H1 (cell line): Measurements from ENCODE around the gene ZNF530. TPM values are rescaled to one million over a fixed set of nuclear protein-coding genes. Genes with fewer than 3 reads are reported as not detected.

Experiments
- CTCF ChIA-PET: fragments of 300-600 bp; sonication (Branson Sonifier 250); formaldehyde crosslinking; loops from one replicate; lab custom pipeline; 2021; ENCODE audit not compliant: partially characterized antibody; lab: Charles Lee
- POLR2A ChIA-PET: fragments of 300-600 bp; sonication (Branson Sonifier 250); formaldehyde crosslinking; loops from one replicate; lab custom pipeline; 2021; ENCODE audit warnings: inconsistent platforms; ENCODE audit not compliant: partially characterized antibody; lab: Charles Lee
- DNase-seq, 2 experiments: peaks; one replicate each; pipeline versions ENCODE4 v3.0.0 to v3.0.0-alpha.2; 2010 to 2022; ENCODE audit warnings: low spot score in 2 of 2, low read depth in 1 of 2, mixed read lengths in 1 of 2
- FAIRE-seq: peaks from 2 replicates; lab custom pipeline; 2011; peaks lifted over from hg19 to GRCh38; lab: Jason Lieb, UNC
- H2AFZ ChIP-seq: 2 replicates; pipeline ENCODE4 v1.8.1; 2012; ENCODE audit warnings: low read length, inconsistent platforms
- H2AK5ac ChIP-seq: 2 replicates; pipeline ENCODE4 v1.6.1; 2013; ENCODE audit warnings: low read depth, low read length
- H2BK120ac ChIP-seq: replicated peaks from 2 replicates; pipeline ENCODE3; 2013; ENCODE audit warnings: low read depth, low read length, inconsistent platforms
- H2BK12ac ChIP-seq: 2 replicates; pipeline ENCODE4 v1.6.1; 2013; ENCODE audit warnings: low read depth, low read length
- H2BK15ac ChIP-seq: 2 replicates; pipeline ENCODE4 v1.6.1; 2013; ENCODE audit warnings: low read length
- H2BK20ac ChIP-seq: 2 replicates; pipeline ENCODE4 v1.6.1; 2013; ENCODE audit warnings: low read length
- H2BK5ac ChIP-seq: 2 replicates; pipeline ENCODE4 v1.6.1; 2013; ENCODE audit warnings: low read depth, low read length
- H3K14ac ChIP-seq: 2 replicates; pipeline ENCODE4 v1.6.1; 2013; ENCODE audit warnings: inconsistent platforms; ENCODE audit not compliant: insufficient read length
- H3K18ac ChIP-seq: 2 replicates; pipeline ENCODE4 v1.6.1; 2013; ENCODE audit warnings: low read length; ENCODE audit errors: extremely low read depth
- H3K23ac ChIP-seq: 2 replicates; pipeline ENCODE4 v1.6.1; 2013; ENCODE audit warnings: inconsistent platforms; ENCODE audit not compliant: insufficient read length
- H3K23me2 ChIP-seq: 2 replicates; pipeline ENCODE4 v1.6.1; 2013; ENCODE audit warnings: low read depth, low read length
- H3K27ac ChIP-seq: 2 replicates; pipeline ENCODE4 v1.6.1; 2011; ENCODE audit warnings: low read depth, low read length, inconsistent platforms
- H3K27me3 ChIP-seq, 4 experiments: replicated peaks in 1 of 4; 1 replicate in 1 of 4; 2 replicates in 3 of 4; pipeline versions ENCODE4 v1.6.1 to v1.8.1; 2011 to 2013; ENCODE audit warnings: low read length in 3 of 4, mild to moderate bottlenecking in 3 of 4, inconsistent platforms in 2 of 4, mixed read lengths in 2 of 4, moderate library complexity in 1 of 4; ENCODE audit not compliant: control insufficient read depth in 3 of 4, insufficient read depth in 3 of 4; ENCODE audit errors: extremely low read depth in 1 of 4
- H3K36me3 ChIP-seq, 4 experiments: 2 replicates each; pipeline versions ENCODE4 v1.6.1 to v1.8.1; 2011 to 2013; ENCODE audit warnings: mild to moderate bottlenecking in 4 of 4, low read length in 3 of 4, moderate library complexity in 2 of 4, control low read depth in 1 of 4, inconsistent platforms in 1 of 4; ENCODE audit not compliant: insufficient read depth in 4 of 4, control insufficient read depth in 2 of 4
- H3K4ac ChIP-seq: replicated peaks from 2 replicates; pipeline ENCODE3; 2013; ENCODE audit warnings: low read length, low read depth, mixed read lengths, inconsistent platforms; ENCODE audit not compliant: insufficient read length
- H3K4me1 ChIP-seq, 4 experiments: replicated peaks in 1 of 4; 1 replicate in 1 of 4; 2 replicates in 3 of 4; pipeline versions ENCODE4 v1.6.1 to v1.8.1; 2011 to 2013; ENCODE audit warnings: low read length in 3 of 4, inconsistent platforms in 2 of 4, mixed read lengths in 1 of 4; ENCODE audit not compliant: insufficient read depth in 4 of 4, control insufficient read depth in 3 of 4
- H3K4me2 ChIP-seq, 2 experiments: 2 replicates each; pipeline versions ENCODE4 v1.6.1 to v1.8.1; 2011 to 2013; ENCODE audit warnings: low read depth in 2 of 2, low read length in 2 of 2, control low read depth in 1 of 2, inconsistent platforms in 1 of 2, mild to moderate bottlenecking in 1 of 2; ENCODE audit not compliant: insufficient read depth in 1 of 2
- H3K4me3 ChIP-seq, 4 experiments: fragments of 200-600, 300-600 bp in 1 of 4; sonication (generic), shearing (Covaris generic), sonication (Bioruptor Twin) in 1 of 4; 2 replicates each; pipeline versions ENCODE4 v1.5.1 to v1.8.1; 2011 to 2016; ENCODE audit warnings: low read length in 4 of 4, low read depth in 3 of 4, control low read depth in 2 of 4, inconsistent platforms in 2 of 4, mild to moderate bottlenecking in 2 of 4, mixed read lengths in 1 of 4, moderate library complexity in 1 of 4; ENCODE audit not compliant: insufficient read depth in 2 of 4; ENCODE audit errors: extremely low read depth in 1 of 4
- H3K56ac ChIP-seq: replicated peaks from 2 replicates; pipeline ENCODE3; 2013; ENCODE audit warnings: low read depth, mild to moderate bottlenecking, mixed read lengths, low read length, inconsistent platforms; ENCODE audit not compliant: insufficient read length
- H3K79me1 ChIP-seq: 2 replicates; pipeline ENCODE4 v1.6.1; 2013; ENCODE audit warnings: low read depth, low read length, control low read depth
- H3K79me2 ChIP-seq, 2 experiments: 2 replicates each; pipeline versions ENCODE4 v1.6.1 to v1.8.1; 2012 to 2013; ENCODE audit warnings: low read length in 2 of 2, mild to moderate bottlenecking in 2 of 2, inconsistent platforms in 1 of 2; ENCODE audit not compliant: insufficient read depth in 2 of 2, control insufficient read depth in 1 of 2
- H3K9ac ChIP-seq, 4 experiments: replicated peaks in 1 of 4; 1 replicate in 1 of 4; 2 replicates in 3 of 4; pipeline versions ENCODE4 v1.6.1 to v1.8.1; 2011 to 2013; ENCODE audit warnings: low read depth in 3 of 4, low read length in 3 of 4, control low read depth in 2 of 4, mild to moderate bottlenecking in 2 of 4, moderate library complexity in 2 of 4, inconsistent platforms in 1 of 4; ENCODE audit errors: extremely low read depth in 1 of 4
- H3K9me3 ChIP-seq, 2 experiments: 2 replicates each; pipeline versions ENCODE4 v1.6.1 to v1.8.1; 2012 to 2013; ENCODE audit warnings: mild to moderate bottlenecking in 2 of 2, moderate library complexity in 2 of 2, control low read depth in 1 of 2, inconsistent platforms in 1 of 2, low read depth in 1 of 2, low read length in 1 of 2, mixed read lengths in 1 of 2; ENCODE audit not compliant: insufficient read depth in 2 of 2
- H4K20me1 ChIP-seq, 2 experiments: replicated peaks in 1 of 2; 2 replicates each; pipeline versions ENCODE3 to v1.8.1; 2011 to 2013; ENCODE audit warnings: inconsistent platforms in 2 of 2, low read length in 2 of 2, mild to moderate bottlenecking in 1 of 2; ENCODE audit not compliant: insufficient read depth in 2 of 2, control insufficient read depth in 1 of 2
- H4K5ac ChIP-seq: 2 replicates; pipeline ENCODE4 v1.6.1; 2013; ENCODE audit warnings: low read length, low read depth, mixed read lengths, inconsistent platforms; ENCODE audit not compliant: insufficient read length
- H4K8ac ChIP-seq: 2 replicates; pipeline ENCODE4 v1.8.0; 2013; ENCODE audit warnings: mild to moderate bottlenecking, moderate library complexity, low read length, inconsistent platforms; ENCODE audit not compliant: insufficient read depth; ENCODE audit errors: extremely low read depth
- H4K91ac ChIP-seq: replicated peaks from 2 replicates; pipeline ENCODE3; 2013; ENCODE audit warnings: low read length, mixed read lengths, inconsistent platforms; ENCODE audit not compliant: insufficient read length
- BACH1 ChIP-seq: IDR thresholded peaks from 2 replicates; pipeline ENCODE4 v1.6.1; 2012; ENCODE audit warnings: low read length, improper control_type of control experiment
- CHD2 ChIP-seq: IDR thresholded peaks from 2 replicates; pipeline ENCODE4 v1.6.1; 2012; ENCODE audit warnings: low read length, improper control_type of control experiment
- JUND ChIP-seq: IDR thresholded peaks from 2 replicates; pipeline ENCODE4 v1.6.1; 2011; ENCODE audit warnings: mild to moderate bottlenecking, improper control_type of control experiment, low read length
- KDM1A ChIP-seq: fragments of 200-600, 300-600 bp; sonication (generic); IDR thresholded peaks from 2 replicates; pipeline ENCODE4 v1.7.1; 2016; ENCODE audit warnings: mild to moderate bottlenecking, low read length, borderline replicate concordance
- WGBS, 2 experiments: shearing (Covaris generic) in 1 of 2; methylation state at CpG; one replicate each; pipeline versions ENCODE4 v1.1.6 to v1.1.7; 2013 to 2015; ENCODE audit warnings: low lambda C conversion rate in 2 of 2, mixed read lengths in 2 of 2, inconsistent platforms in 1 of 2, low coverage in 1 of 2, missing lambda C conversion rate in 1 of 2; ENCODE audit not compliant: insufficient replicate concordance in 2 of 2, insufficient coverage in 1 of 2, insufficient read length in 1 of 2; ENCODE audit errors: extremely low coverage in 1 of 2, missing lambda C conversion rate in 1 of 2; 5-methylcytosine and 5-hydroxymethylcytosine counted together
- polyA plus RNA-seq, 7 experiments: library from polyadenylated mRNA; depleted of rRNA in 3 of 7; stranded (reverse) in 5 of 7; unstranded in 2 of 7; fragments of >200 nt in 5 of 7; fragments of 200-250 nt in 2 of 7; gene quantifications; 1 replicate in 5 of 7; 2 replicates in 1 of 7; 4 replicates in 1 of 7; pipeline versions ENCODE4 v1.2.1 to v1.2.3, GENCODE V29; 2011 to 2013; ENCODE audit warnings: missing spikeins in 2 of 7, mixed read lengths in 2 of 7
- total RNA-seq: library from RNA; stranded (reverse); fragmentation: NEBNext Ultra II Directional; extraction: Animal tissue kit (Norgen Biotek cat#: 25700); gene quantifications from 2 replicates; pipeline ENCODE4 v1.2.1, GENCODE V29; 2021

The ZNF530 gene
- total and polyA plus RNA-seq, 2 of the 8 experiments (the other 6 are each of a cell fraction or from before 2014, with no cell fraction given), result 4.2 to 9.3 TPM

DNA sequence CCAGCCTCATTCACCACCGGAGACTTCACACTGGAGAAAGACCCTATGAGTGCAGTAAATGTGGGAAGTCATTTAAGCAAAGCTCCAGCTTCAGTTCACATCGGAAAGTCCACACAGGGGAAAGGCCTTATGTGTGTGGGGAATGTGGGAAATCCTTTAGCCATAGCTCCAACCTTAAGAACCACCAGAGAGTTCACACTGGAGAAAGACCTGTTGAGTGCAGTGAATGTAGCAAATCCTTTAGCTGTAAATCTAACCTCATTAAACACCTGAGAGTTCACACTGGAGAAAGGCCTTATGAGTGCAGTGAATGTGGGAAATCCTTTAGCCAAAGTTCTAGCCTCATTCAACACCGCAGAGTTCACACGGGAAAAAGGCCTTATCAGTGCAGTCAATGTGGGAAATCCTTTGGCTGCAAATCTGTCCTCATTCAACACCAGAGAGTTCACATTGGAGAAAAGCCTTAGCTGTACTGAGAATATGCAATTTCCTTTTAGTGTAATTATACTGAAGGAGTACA, 42.1 kb downstream of the ZNF530 start:
- Histone ChIP-seq H2BK5ac (no peak overlapping the region), H3K36me3 (peaks cover 10 to 43% (median 27%) of the 10 kb centered on the region in 4 experiments; a peak in 7 of 8 replicates), H3K4me1 (no peaks in the 10 kb centered on the region), H4K8ac (no peak overlapping the region), H2BK15ac (no peak overlapping the region), H4K5ac (no peak overlapping the region), H3K79me2 (no peaks in the 10 kb centered on the region), H3K27me3 (peaks cover 0 to 2% (median 0%) of the 10 kb centered on the region in 4 experiments; a peak in 1 of 7 replicates), H3K4ac (no peak overlapping the region), H2BK20ac (no peak overlapping the region), H3K9ac (no peak overlapping the region), H4K91ac (no peak overlapping the region), H3K23me2 (no peaks in the 10 kb centered on the region), H2AFZ (no peak overlapping the region)
- WGBS, 2 experiments, result 99% methylated on average over 4 of the region's 4 CpGs; no CpG with 5 or more reads in 1 of the 2 experiments
- no peak for TF ChIP-seq JUND
- TF ChIP-seq CHD2, result no peak
- no peak for TF ChIP-seq KDM1A
- TF ChIP-seq BACH1, result no peak
- TF ChIP-seq, all 59 proteins: peak for 0
- no peak overlapping the region for H3K14ac ChIP-seq
- H4K20me1 ChIP-seq, result no peaks in the 10 kb centered on the region
- H3K56ac ChIP-seq, result no peak overlapping the region
- ChIA-PET POLR2A (interaction anchor here (1.2 to 1.3 kb wide), 2 partner anchors 9 to 40 kb away, joined by 3 read pairs; partner anchors contain the start of genes ZNF211 and ZNF551), CTCF (interaction anchor here (0.5 to 0.6 kb wide), 4 partner anchors 17 to 177 kb away, joined by 3 to 4 read pairs (median 3); no protein-coding TSS in a partner anchor)
- H3K18ac ChIP-seq, result no peak overlapping the region
- peak in 1 of 2 experiments; percentile 2 for DNase-seq
- H3K9me3 ChIP-seq, result peaks cover 15 to 17% of the 10 kb centered on the region in 2 experiments
- no peak overlapping the region for H3K27ac ChIP-seq
- H3K4me2 ChIP-seq, result no peak overlapping the region
- H2AK5ac ChIP-seq, result no peak overlapping the region
- no peak overlapping the region for H2BK12ac ChIP-seq
- no peak overlapping the region for H3K23ac ChIP-seq
- H3K79me1 ChIP-seq, result no peaks in the 10 kb centered on the region
- H2BK120ac ChIP-seq, result no peak overlapping the region
- H3K4me3 ChIP-seq, result no peak overlapping the region
- no peak for FAIRE-seq
